PC-9 (cell line): ENCODE data around the gene UCHL3. TPM values are rescaled to one million over a fixed set of nuclear protein-coding genes. Genes with fewer than 3 reads are reported as not detected.

Experiments used
- BruUV-seq: library from RNA; stranded (reverse); fragments of 400-500 nt; replicated peaks from 2 replicates; lab custom pipeline; 2021; lab: Mats Ljungman, UMichigan
- CTCF ChIA-PET: fragments of 300-600 bp; sonication (Branson Sonifier 250); formaldehyde crosslinking; loops from one replicate; lab custom pipeline; 2022; ENCODE audit warnings: antibody characterized with exemption; lab: Charles Lee
- POLR2A ChIA-PET: fragments of 300-600 bp; sonication (Branson Sonifier 250); formaldehyde crosslinking; loops from one replicate; lab custom pipeline; 2022; ENCODE audit warnings: antibody characterized with exemption; ENCODE audit not compliant: unreplicated experiment; lab: Charles Lee
- DNase-seq, 2 experiments: peaks; one replicate each; pipeline versions ENCODE4 v3.0.0 to v3.0.0-alpha.2; 2015 to 2022; ENCODE audit warnings: mixed read lengths in 1 of 2
- H2AFZ ChIP-seq: fragments of 200-600 bp; sonication (generic); 2 replicates; pipeline ENCODE4 v1.8.1; 2017; ENCODE audit warnings: antibody characterized with exemption
- H3F3A ChIP-seq: fragments of 200-600 bp; sonication (generic); 2 replicates; pipeline ENCODE4 v1.8.1; 2017; ENCODE audit warnings: antibody characterized with exemption, mild to moderate bottlenecking, low read depth; ENCODE audit not compliant: insufficient read depth
- H3K27ac ChIP-seq: fragments of 200-600 bp; sonication (generic); 2 replicates; pipeline ENCODE4 v1.6.1; 2016; ENCODE audit warnings: mixed run types
- H3K27me3 ChIP-seq: fragments of 200-600 bp; sonication (generic); 2 replicates; pipeline ENCODE4 v1.6.1; 2016; ENCODE audit warnings: low read depth, mixed run types; ENCODE audit not compliant: insufficient read depth
- H3K36me3 ChIP-seq: fragments of 200-600 bp; sonication (generic); 2 replicates; pipeline ENCODE4 v1.6.1; 2016; ENCODE audit warnings: low read depth, mixed run types
- H3K4me1 ChIP-seq: fragments of 200-600 bp; sonication (generic); replicated peaks from 2 replicates; pipeline ENCODE4 v1.6.1; 2016; ENCODE audit warnings: mixed run types; ENCODE audit not compliant: insufficient read depth
- H3K4me2 ChIP-seq: fragments of 200-600 bp; sonication (generic); 2 replicates; pipeline ENCODE4 v1.6.1; 2017; ENCODE audit warnings: mixed run types
- H3K4me3 ChIP-seq: fragments of 200-600 bp; sonication (generic); 2 replicates; pipeline ENCODE4 v1.6.1; 2016; ENCODE audit warnings: mixed run types
- H3K79me2 ChIP-seq: fragments of 200-600 bp; sonication (generic); 2 replicates; pipeline ENCODE4 v1.6.1; 2017; ENCODE audit warnings: low read depth, mixed run types
- H3K9me2 ChIP-seq: fragments of 200-600 bp; sonication (generic); 2 replicates; pipeline ENCODE4 v1.8.1; 2017; ENCODE audit warnings: mild to moderate bottlenecking; ENCODE audit not compliant: insufficient read depth
- H3K9me3 ChIP-seq: fragments of 200-600 bp; sonication (generic); 2 replicates; pipeline ENCODE4 v1.8.1; 2016; ENCODE audit warnings: low read depth; ENCODE audit not compliant: insufficient read depth
- H4K20me1 ChIP-seq: fragments of 200-600 bp; sonication (generic); 2 replicates; pipeline ENCODE4 v1.8.1; 2017; ENCODE audit not compliant: insufficient read depth
- CTCF ChIP-seq: fragments of 200-600 bp; sonication (generic); conservative IDR thresholded peaks from 2 replicates; pipeline ENCODE4 v1.6.1; 2017; ENCODE audit warnings: mixed run types, antibody characterized with exemption, mild to moderate bottlenecking, moderate library complexity
- EZH2 ChIP-seq: fragments of 200-600 bp; sonication (generic); IDR thresholded peaks from 2 replicates; pipeline ENCODE4 v1.8.0; 2017; ENCODE audit warnings: antibody characterized with exemption, low read depth
- intact Hi-C: fragments of 100-400 bp; cut with micrococcal nuclease; formaldehyde crosslinking; loops from one replicate; pipeline ENCODE4 v1.10.0; 2022; ENCODE audit not compliant: unreplicated experiment
- total RNA-seq: library from RNA; stranded (reverse); gene quantifications from 2 replicates; pipeline ENCODE4 v1.2.3, GENCODE V29; 2021

The UCHL3 gene
- total RNA-seq, 1 experiment from 2014 or later, result 54.9 TPM

GRCh38 chr13:75558145-75558840, 8.7 kb downstream of the UCHL3 start:
- POLR2A ChIA-PET, result no interaction called here
- CTCF ChIA-PET, result no interaction called here
- Histone ChIP-seq H3K4me1 (0 out of 2 replicates have a peak, but pooled peaks cover 5% of the 10 kb centered on the region), H3F3A (no peaks in the 10 kb centered on the region), H3K79me2 (peaks cover 45% of the 10 kb centered on the region), H3K36me3 (peaks cover 28% of the 10 kb centered on the region), H3K27me3 (no peaks in the 10 kb centered on the region), H3K9me3 (no peaks in the 10 kb centered on the region), H3K9me2 (no peaks in the 10 kb centered on the region), H4K20me1 (no peaks in the 10 kb centered on the region; the same call in 1 of the 2 replicates), H3K4me3 (no peak overlapping the region), H3K27ac (no peak overlapping the region), H2AFZ (no peak overlapping the region), H3K4me2 (no peak overlapping the region)
- intact Hi-C loops, result no loop called here
- no peak for DNase-seq
- TF ChIP-seq CTCF, result no peak
- no peak for TF ChIP-seq EZH2
- no TSS peak for BruUV-seq

- intact Hi-C loops, result loop anchor here (10.0 kb wide), 1 partner anchor 98 kb away; no protein-coding TSS in a partner anchor
- Histone ChIP-seq H3K4me3 (no peak overlapping the region), H3K4me1 (no peaks in the 10 kb centered on the region), H3K36me3 (peaks cover 47% of the 10 kb centered on the region), H4K20me1 (no peaks in the 10 kb centered on the region; the same call in 1 of the 2 replicates), H3K27ac (0 out of 2 replicates have a peak overlapping the region, but pooled peaks have one; percentile 31), H2AFZ (no peak overlapping the region), H3F3A (peaks cover 11% of the 10 kb centered on the region; the same call in 1 of the 2 replicates), H3K79me2 (no peaks in the 10 kb centered on the region), H3K9me3 (no peaks in the 10 kb centered on the region), H3K9me2 (no peaks in the 10 kb centered on the region), H3K4me2 (no peak overlapping the region), H3K27me3 (no peaks in the 10 kb centered on the region)
- BruUV-seq, result no TSS peak
- no peak for TF ChIP-seq EZH2
- TF ChIP-seq CTCF, result peak; percentile 60
- ChIA-PET CTCF (no interaction called here), POLR2A (no interaction called here)
- peak in 1 of 2 experiments; percentile 62 for DNase-seq
These were observed 17.1 kb downstream of the UCHL3 start for GRCh38 chr13:75566658-75567057.

- no peak overlapping the region for H3K4me2 ChIP-seq
- BruUV-seq, result no TSS peak
These were observed 20.0 kb downstream of the UCHL3 start for GRCh38 chr13:75569576-75569975.

More at GRCh38 chr13:75569576-75569975, 20.0 kb downstream of the UCHL3 start:
- no peak for TF ChIP-seq CTCF
- no peak for TF ChIP-seq EZH2
- no peaks in the 10 kb centered on the region for H3K27me3 ChIP-seq
- intact Hi-C loops, result loop anchor here (10.0 kb wide), 1 partner anchor 95 kb away; no protein-coding TSS in a partner anchor
- no peak overlapping the region for H3K4me3 ChIP-seq
- peaks cover 11% of the 10 kb centered on the region; the same call in 1 of the 2 replicates for H3F3A ChIP-seq
- no peaks in the 10 kb centered on the region for H3K4me1 ChIP-seq
- no peak for DNase-seq
- ChIA-PET POLR2A (no interaction called here), CTCF (no interaction called here)
- H3K9me3 ChIP-seq, result no peaks in the 10 kb centered on the region
- H2AFZ ChIP-seq, result no peak overlapping the region
- no peaks in the 10 kb centered on the region for H3K9me2 ChIP-seq
- H3K79me2 ChIP-seq, result no peaks in the 10 kb centered on the region
- H3K36me3 ChIP-seq, result peaks cover 61% of the 10 kb centered on the region
- H4K20me1 ChIP-seq, result no peaks in the 10 kb centered on the region; the same call in 1 of the 2 replicates
- H3K27ac ChIP-seq, result no peak overlapping the region
